Effector memory CD4-positive, alpha-beta T cell (primary cell): ENCODE results near the gene NAV2.
A peak's percentile ranks its signal among the peaks of the same experiment; 100 is the strongest.

Experiments
- DNase-seq, 3 donors: peaks; one replicate each; pipeline ENCODE4 v3.0.0-alpha.2; 2020
- H3K27ac ChIP-seq: 2 replicates; pipeline ENCODE4 v1.7.0; 2013; ENCODE audit warnings: mild to moderate bottlenecking, low read length, moderate library complexity; ENCODE audit not compliant: insufficient read depth, poor library complexity, severe bottlenecking
- H3K27me3 ChIP-seq: replicated peaks from 2 replicates; pipeline ENCODE4 v1.7.0; 2013; ENCODE audit warnings: mild to moderate bottlenecking, low read length; ENCODE audit not compliant: insufficient read depth, control insufficient read depth, poor library complexity, severe bottlenecking
- H3K36me3 ChIP-seq: 2 replicates; pipeline ENCODE4 v1.7.0; 2013; ENCODE audit warnings: mild to moderate bottlenecking, low read length, moderate library complexity; ENCODE audit not compliant: control insufficient read depth, insufficient read depth
- H3K4me1 ChIP-seq: 2 replicates; pipeline ENCODE4 v1.7.0; 2013; ENCODE audit warnings: low read length, mild to moderate bottlenecking; ENCODE audit not compliant: control insufficient read depth, insufficient read depth, poor library complexity, severe bottlenecking
- H3K4me3 ChIP-seq: 2 replicates; pipeline ENCODE4 v1.7.0; 2013; ENCODE audit warnings: low read length, low read depth, mild to moderate bottlenecking; ENCODE audit not compliant: insufficient read depth, poor library complexity, severe bottlenecking
- H3K9me3 ChIP-seq: 2 replicates; pipeline ENCODE4 v1.7.0; 2013; ENCODE audit warnings: mild to moderate bottlenecking, low read length, moderate library complexity; ENCODE audit not compliant: control insufficient read depth

Gene NAV2

GRCh38 chr11:19718051-19718450, 5.4 kb downstream of the NAV2 start:
- peaks cover 12% of the 10 kb centered on the region for H3K27me3 ChIP-seq
- no peak for DNase-seq
- H3K4me1 ChIP-seq, result peaks cover 25% of the 10 kb centered on the region
- H3K4me3 ChIP-seq, result no peak overlapping the region
- H3K27ac ChIP-seq, result no peak overlapping the region
- H3K36me3 ChIP-seq, result no peaks in the 10 kb centered on the region
- H3K9me3 ChIP-seq, result no peaks in the 10 kb centered on the region

- no peaks in the 10 kb centered on the region for H3K9me3 ChIP-seq
- H3K27ac ChIP-seq, result no peak overlapping the region
- DNase-seq, result no peak
- H3K4me3 ChIP-seq, result no peak overlapping the region
- H3K27me3 ChIP-seq, result peaks cover 9% of the 10 kb centered on the region
- H3K36me3 ChIP-seq, result no peaks in the 10 kb centered on the region
- H3K4me1 ChIP-seq, result peaks cover 25% of the 10 kb centered on the region
These were observed 6.3 kb downstream of the NAV2 start for GRCh38 chr11:19718951-19719350.

GRCh38 chr11:19719960-19720359, 7.3 kb downstream of the NAV2 start:
- Histone ChIP-seq H3K4me3 (no peak overlapping the region), H3K36me3 (no peaks in the 10 kb centered on the region), H3K9me3 (no peaks in the 10 kb centered on the region), H3K27me3 (no peaks in the 10 kb centered on the region), H3K27ac (no peak overlapping the region), H3K4me1 (peaks cover 20% of the 10 kb centered on the region)
- DNase-seq, result no peak

GRCh38 chr11:19721176-19721575, 8.5 kb downstream of the NAV2 start:
- Histone ChIP-seq H3K4me3 (no peak overlapping the region), H3K9me3 (no peaks in the 10 kb centered on the region), H3K27me3 (no peaks in the 10 kb centered on the region), H3K4me1 (peaks cover 19% of the 10 kb centered on the region), H3K27ac (no peak overlapping the region), H3K36me3 (no peaks in the 10 kb centered on the region)
- DNase-seq, result no peak

- Histone ChIP-seq H3K4me3 (no peak overlapping the region), H3K9me3 (no peaks in the 10 kb centered on the region), H3K27me3 (no peaks in the 10 kb centered on the region), H3K4me1 (peaks cover 19% of the 10 kb centered on the region), H3K27ac (peak overlapping the region; percentile 51), H3K36me3 (no peaks in the 10 kb centered on the region)
- no peak for DNase-seq
These were observed 10.1 kb downstream of the NAV2 start for GRCh38 chr11:19722702-19723101.

GRCh38 chr11:19723572-19724342, 11.1 kb downstream of the NAV2 start:
- Histone ChIP-seq H3K27ac (peak overlapping the region; percentile 51), H3K27me3 (no peaks in the 10 kb centered on the region), H3K36me3 (no peaks in the 10 kb centered on the region), H3K9me3 (no peaks in the 10 kb centered on the region), H3K4me3 (peak overlapping the region; percentile 20), H3K4me1 (peaks cover 19% of the 10 kb centered on the region)
- DNase-seq, result peak; percentile 27 to 42 (median 27)

GRCh38 chr11:19724765-19725164, 12.1 kb downstream of the NAV2 start:
- Histone ChIP-seq H3K27me3 (no peaks in the 10 kb centered on the region), H3K27ac (no peak overlapping the region), H3K9me3 (no peaks in the 10 kb centered on the region), H3K4me1 (peaks cover 19% of the 10 kb centered on the region), H3K4me3 (no peak overlapping the region), H3K36me3 (no peaks in the 10 kb centered on the region)
- no peak for DNase-seq

GRCh38 chr11:19725379-19726079, 12.9 kb downstream of the NAV2 start:
- H3K4me1 ChIP-seq, result peaks cover 19% of the 10 kb centered on the region
- H3K27ac ChIP-seq, result no peak overlapping the region
- no peak for DNase-seq
- H3K9me3 ChIP-seq, result no peaks in the 10 kb centered on the region
- H3K27me3 ChIP-seq, result no peaks in the 10 kb centered on the region
- no peaks in the 10 kb centered on the region for H3K36me3 ChIP-seq
- H3K4me3 ChIP-seq, result no peak overlapping the region

GRCh38 chr11:19727246-19727645, 14.6 kb downstream of the NAV2 start:
- no peak overlapping the region for H3K4me3 ChIP-seq
- H3K27ac ChIP-seq, result no peak overlapping the region
- H3K4me1 ChIP-seq, result peaks cover 19% of the 10 kb centered on the region
- no peaks in the 10 kb centered on the region for H3K27me3 ChIP-seq
- no peaks in the 10 kb centered on the region for H3K36me3 ChIP-seq
- H3K9me3 ChIP-seq, result no peaks in the 10 kb centered on the region
- DNase-seq, result no peak

- H3K4me1 ChIP-seq, result peaks cover 10% of the 10 kb centered on the region
- no peak for DNase-seq
- H3K4me3 ChIP-seq, result no peak overlapping the region
- H3K36me3 ChIP-seq, result no peaks in the 10 kb centered on the region
- no peaks in the 10 kb centered on the region for H3K27me3 ChIP-seq
- no peaks in the 10 kb centered on the region for H3K9me3 ChIP-seq
- H3K27ac ChIP-seq, result no peak overlapping the region
These were observed 15.8 kb downstream of the NAV2 start for GRCh38 chr11:19728436-19728835.
